8988T (cell line): ENCODE results near the gene PCIF1.
"Not testable (repeated sequence)": the region's sequence is repeated elsewhere in the genome, so short reads cannot be mapped to it uniquely, and the experiment has no call there.

Source experiments
- DNase-seq: peaks from one replicate; pipeline ENCODE4 v3.0.0; 2011

Gene PCIF1

DNA sequence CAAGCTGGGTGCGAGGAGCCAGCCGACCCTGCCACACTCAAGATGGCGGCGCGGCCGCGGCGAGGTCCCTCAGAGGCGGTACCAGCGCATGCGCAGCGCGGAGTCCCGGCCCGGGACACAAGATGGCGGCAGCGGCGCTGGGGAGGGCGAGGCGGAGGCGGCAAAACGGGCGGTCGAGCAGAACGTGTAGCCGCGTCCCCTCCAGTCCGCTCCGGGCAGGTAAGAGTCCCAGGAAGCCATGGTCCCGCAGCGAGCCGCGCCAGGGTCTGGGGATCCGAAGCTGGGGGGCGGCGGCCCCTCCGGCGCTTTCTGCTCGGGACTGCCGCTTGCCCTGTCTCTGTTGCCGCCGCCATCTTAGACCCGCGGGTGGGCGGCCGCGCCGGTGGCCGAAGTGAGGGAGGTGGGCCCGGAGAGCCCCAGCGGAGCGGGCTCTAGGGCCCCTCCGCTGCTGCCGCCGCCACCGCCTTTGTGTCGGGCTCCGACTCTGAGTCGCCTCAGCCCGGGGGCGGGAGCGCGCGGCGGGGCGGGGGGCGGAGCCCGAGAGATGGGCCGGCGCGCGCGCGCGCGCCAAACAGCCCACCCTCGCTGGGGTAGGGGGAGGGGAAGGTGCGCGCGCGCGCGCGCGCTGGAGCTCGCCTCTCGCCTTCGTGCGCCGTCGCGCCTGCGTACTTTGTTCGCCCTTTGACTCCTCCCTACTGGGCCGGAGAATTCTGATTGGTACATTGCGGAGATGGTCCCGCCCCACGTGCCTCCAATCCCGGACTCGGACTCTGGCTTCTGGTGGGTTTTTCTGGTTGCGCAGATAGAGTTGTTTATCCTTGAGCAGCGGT is at the start of gene PCIF1:
Gene PCIF1 (plus strand): TSS at position 98 of the 830 bp plus-strand sequence. CDS start 4,317 bp downstream, outside the sequence.
- DNase-seq, result peak; percentile 99

DNA sequence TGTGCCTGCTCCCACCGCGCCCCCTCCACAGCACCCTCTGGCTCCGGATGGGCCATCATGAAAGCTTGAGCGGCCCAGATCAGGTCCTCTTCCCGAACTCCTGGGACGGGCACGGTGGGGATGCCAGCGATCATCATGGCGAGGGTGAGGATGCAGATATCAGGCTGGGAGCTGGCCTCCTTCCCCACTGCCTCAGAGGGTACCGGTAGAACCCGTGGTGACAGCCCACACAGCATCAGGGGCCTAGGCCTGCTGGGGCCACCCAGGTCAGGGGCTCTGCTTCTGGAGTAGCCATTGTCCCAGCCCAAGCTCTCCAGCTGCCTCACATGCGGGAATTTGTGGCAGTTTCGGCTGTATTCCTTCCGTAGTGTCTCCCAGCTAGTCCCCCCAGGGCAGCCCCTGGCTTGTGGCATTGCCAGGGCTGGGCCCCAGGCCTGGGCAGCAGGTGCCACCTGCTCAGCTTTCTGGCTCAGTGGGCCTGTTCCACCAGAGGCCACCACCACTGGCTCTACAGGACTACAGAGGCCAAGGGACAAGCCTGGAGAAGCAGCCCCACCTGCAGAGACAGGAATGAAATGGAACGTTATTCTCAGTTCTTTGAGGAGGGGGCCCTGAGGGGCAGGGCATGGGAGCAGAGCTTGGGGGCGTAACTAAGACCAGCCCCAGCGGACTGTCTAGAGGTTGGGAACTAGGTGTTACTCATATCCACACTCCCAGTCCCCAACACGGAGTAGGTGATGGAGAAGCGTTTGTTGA is 47.7 kb upstream of the PCIF1 start:
- no peak for DNase-seq

DNA sequence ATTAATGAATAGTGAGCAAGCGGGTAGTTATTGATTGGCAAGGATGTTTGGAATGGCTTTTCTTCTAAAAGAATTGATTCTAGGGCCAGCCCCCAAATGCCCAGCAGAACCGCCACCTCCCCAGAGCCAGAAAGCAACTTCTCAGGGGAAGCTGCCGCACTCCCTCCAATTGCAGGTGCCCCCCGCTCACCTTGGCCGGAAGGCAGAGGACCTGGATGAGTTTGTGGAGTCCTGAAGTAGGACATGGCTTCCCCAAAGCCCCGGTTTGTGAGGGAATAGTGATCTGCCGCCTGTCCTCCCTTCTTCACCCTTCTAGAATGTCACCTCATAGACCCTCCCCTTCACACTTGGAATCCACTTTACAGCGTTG is 47.2 kb upstream of the PCIF1 start, which contains the start of gene SPATA25:
Gene SPATA25 (minus strand): TSS at position 277 of the 370 bp plus-strand sequence. CDS start 32 bp downstream, at position 245.
- DNase-seq, result no peak

DNA sequence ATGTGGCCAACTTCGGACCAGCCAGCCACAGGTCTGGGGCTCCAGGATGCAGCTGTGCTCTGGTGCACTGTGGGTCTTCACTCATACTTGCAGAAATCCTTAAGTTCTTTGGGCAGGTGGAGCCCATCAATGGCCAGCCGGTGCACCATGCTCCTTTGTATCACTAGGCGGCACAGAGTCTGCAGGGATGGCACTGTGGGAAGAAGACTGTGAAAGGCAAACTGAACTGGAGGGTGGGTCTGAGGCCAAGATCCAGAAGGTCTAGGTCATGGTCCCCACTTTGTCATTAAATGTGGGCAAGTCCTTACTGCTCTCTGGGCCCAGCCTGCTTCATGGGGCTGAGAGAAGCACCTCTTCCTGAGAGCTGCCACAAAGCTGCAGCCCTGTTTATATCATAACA is 45.8 kb upstream of the PCIF1 start:
- DNase-seq, result no peak

DNA sequence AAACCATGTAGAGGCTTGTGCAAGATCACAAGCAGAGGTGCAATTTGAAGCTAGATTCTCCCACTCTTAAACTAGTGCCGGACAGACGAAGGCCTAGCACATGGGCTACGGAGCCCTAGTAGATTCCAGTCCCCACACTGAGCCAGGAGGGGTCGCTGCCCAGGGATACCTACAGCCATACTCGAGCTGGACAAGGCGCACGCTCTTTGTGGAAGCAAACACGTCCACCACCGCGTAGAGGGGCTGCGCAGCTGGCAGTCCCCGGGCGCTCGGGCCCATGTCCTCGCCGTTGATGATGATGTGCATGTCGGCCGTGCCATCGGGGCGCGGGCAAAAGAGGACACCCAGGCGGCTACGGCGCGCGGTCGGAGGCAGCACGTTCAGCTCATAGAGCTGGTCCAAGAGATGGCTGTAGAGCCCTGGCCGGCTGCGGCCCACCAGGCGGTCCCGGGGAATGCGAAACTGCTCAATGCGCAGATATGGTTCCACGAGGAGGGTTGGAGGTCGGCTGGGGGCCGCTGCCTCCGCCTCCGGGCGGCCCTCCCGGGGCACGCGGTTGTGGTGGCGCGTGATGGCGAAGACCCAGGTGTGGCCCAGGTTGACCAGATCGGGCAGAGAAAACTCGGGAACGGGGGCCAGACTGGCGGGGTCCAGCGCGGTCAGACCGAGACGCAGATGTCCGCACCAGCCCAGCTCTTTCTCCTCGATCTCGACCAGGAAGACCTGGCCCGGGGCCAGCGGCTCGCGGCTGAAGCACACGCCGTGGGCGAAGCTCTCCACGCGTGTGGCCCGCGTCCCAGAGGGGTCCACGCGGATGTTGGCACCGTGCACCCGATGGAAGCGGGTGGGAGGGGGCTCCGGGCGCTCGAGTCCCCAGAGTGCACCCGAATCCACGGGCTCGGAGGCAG is 44.2 kb upstream of the PCIF1 start:
- no peak for DNase-seq

DNA sequence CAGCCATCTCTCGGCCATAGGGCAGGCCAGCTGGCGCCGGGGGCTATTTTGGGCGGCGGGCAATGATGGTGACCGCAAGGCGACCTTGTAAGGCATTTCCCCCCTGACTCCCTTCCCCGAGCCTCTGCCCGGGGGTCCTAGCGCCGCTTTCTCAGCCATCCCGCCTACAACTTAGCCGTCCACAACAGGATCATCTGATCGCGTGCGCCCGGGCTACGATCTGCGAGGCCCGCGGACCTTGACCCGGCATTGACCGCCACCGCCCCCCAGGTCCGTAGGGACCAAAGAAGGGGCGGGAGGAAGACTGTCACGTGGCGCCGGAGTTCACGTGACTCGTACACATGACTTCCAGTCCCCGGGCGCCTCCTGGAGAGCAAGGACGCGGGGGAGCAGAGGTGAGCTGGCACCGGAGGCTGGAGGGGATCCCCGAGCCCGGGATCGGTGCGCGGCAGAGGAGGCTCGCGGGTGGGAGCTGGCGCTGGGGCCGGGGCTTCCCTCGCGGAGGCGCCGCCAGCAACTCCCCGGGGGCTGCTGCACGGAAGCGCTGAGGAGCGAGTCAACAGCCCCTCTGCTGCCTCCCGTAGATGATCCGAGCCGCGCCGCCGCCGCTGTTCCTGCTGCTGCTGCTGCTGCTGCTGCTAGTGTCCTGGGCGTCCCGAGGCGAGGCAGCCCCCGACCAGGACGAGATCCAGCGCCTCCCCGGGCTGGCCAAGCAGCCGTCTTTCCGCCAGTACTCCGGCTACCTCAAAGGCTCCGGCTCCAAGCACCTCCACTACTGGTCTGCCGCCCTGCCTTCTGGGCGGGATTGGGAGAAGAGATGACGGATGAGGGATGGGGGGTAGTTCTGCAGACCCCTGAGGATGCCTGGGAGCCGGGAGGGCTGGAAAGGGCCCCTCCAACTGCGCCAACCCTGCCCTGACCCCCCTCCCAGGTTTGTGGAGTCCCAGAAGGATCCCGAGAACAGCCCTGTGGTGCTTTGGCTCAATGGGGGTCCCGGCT is 43.2 kb upstream of the PCIF1 start, which contains the start of the genes CTSA and NEURL2:
Gene CTSA (plus strand): TSS at position 351 of the 999 bp plus-strand sequence. CDS start 234 bp downstream, at position 585.
Gene NEURL2 (minus strand): TSS at position 224 of the 999 bp plus-strand sequence. CDS start 217 bp downstream, at position 7.
- DNase-seq, result peak; percentile 99

DNA sequence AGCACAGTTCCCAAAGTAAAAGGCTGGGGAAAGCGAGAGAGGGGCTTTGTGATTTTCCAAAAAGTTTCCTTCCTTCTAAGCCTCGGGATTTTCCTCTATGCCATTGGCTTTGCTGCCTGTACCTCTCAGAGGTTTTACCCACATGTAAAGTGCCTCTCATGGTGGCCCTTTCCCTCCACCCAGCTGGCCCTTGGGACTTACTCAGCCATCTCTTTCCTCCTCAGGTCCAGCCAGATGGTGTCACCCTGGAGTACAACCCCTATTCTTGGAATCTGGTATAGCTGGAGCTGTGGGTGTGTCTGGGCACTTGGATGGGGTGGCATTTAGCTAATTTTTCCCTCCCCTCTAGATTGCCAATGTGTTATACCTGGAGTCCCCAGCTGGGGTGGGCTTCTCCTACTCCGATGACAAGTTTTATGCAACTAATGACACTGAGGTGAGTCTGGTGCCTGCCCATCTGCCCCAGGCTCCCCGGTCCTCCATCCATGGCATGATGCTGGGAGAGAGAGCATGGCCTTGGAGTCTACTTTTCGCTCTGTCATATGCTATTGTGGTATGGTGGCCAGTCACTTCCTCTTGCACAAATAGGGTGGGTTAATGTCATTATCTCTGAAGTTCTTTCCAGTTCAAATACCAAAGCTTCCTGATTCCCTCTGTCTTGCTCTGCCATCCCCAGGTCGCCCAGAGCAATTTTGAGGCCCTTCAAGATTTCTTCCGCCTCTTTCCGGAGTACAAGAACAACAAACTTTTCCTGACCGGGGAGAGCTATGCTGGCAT is 42.2 kb upstream of the PCIF1 start:
- DNase-seq, result peak; percentile 73

DNA sequence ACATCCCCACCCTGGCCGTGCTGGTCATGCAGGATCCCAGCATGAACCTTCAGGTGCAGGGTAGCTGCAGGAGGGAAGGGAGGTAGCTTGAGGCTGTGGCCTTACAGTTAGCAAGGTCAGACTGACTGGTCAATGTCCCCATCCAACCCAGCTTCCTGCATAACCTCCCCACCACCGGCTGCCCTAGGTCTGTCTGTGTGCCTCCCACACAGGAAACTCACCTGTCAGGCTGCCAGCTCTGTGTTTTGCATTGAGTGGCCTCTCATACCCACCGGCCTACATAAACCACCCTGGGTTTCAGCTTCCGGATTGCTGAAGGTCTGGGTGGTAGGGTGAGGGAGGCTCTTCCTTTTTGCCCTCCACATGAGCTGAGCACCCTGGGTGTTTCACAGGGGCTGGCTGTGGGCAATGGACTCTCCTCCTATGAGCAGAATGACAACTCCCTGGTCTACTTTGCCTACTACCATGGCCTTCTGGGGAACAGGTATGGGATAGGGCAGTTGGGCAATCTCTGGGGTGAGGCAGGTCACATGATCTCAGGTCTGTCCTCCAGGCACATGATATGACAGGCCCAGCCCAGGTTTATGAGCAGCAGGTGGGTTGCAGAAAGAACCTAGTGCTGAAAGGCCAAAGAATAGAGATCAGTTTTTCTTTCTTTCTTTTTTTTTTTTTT is 41.5 kb upstream of the PCIF1 start:
- DNase-seq, result no peak

DNA sequence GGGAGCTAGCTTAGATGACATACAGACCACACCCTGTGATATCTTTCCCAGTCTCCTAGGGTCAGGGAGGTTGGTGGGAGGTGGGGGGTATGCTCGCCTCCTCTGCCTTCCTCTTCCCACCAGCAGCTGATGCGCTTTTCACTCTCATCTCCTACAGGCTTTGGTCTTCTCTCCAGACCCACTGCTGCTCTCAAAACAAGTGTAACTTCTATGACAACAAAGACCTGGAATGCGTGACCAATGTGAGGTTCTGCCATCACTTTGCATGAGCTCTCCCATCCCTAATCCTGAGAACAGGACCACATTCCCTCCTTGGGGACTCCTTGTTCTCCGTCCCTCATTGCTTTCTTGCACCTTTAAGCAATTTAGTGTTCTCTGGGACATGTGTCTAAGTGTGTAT is 40.7 kb upstream of the PCIF1 start:
- DNase-seq, result no peak

DNA sequence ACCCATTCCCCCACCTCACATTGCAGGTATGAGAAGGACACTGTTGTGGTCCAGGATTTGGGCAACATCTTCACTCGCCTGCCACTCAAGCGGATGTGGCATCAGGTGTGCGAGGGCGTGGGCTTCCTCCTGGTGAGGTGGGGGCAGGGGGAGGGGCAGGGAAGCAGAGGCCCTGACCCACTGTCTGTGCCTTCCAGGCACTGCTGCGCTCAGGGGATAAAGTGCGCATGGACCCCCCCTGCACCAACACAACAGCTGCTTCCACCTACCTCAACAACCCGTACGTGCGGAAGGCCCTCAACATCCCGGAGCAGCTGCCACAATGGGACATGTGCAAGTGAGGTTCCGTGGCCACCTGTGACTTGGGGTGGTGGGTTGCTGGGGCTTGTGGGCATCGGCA is 39.7 kb upstream of the PCIF1 start:
- no peak for DNase-seq

DNA sequence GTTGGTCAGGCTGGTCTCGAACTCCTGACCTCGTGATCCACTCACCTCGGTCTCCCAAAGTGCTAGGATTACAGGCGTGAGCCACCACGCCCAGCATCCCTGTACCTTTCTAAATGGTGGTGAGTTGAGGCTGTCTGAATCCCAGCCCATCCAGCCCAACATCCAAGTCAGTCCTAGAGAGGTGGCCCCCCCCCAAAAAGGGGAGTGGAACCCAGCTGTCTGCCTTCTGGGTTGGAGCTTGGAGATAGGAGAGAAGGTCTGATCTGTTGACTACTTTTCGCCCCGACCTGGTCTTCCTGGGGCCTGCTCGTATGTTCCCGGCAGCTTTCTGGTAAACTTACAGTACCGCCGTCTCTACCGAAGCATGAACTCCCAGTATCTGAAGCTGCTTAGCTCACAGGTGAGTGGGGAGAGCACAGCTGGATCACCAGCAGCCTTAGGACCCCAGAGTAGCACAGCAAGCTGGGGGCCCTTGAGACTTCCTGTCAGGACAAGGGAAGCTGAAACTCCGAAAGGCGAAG is 37.8 kb upstream of the PCIF1 start:
- no peak for DNase-seq

DNA sequence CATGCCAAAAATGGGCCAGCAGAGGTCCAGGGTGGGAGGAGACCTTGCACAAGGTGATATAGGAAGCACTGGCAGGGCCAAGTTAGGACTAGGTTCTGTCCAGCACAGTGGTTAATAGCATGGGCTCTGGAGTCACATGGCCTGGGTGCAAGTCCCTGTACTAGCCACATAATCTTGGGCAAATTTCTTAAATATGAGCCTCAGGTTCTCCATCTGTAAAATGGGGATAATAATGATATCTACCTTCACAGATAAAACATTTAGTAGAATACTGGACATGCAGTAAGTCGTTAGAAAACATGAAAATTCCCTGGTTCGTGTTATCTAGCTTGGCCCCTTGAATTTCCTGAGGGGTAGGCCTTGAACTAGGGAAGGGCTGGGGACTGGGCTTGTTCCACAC is 37.2 kb upstream of the PCIF1 start:
- no peak for DNase-seq

DNA sequence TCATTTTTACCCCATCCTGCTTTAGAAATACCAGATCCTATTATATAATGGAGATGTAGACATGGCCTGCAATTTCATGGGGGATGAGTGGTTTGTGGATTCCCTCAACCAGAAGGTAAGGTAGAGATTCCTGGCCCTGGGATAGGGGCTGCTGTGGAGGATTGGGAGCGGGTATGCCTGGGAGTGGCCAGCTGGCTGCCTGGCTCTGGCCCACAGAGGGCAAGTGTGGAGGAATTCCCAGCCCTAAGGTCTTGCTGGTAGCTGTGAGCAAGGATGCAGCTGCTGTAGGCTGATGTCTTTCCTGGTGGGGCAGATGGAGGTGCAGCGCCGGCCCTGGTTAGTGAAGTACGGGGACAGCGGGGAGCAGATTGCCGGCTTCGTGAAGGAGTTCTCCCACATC is 36.8 kb upstream of the PCIF1 start:
- no peak for DNase-seq

DNA sequence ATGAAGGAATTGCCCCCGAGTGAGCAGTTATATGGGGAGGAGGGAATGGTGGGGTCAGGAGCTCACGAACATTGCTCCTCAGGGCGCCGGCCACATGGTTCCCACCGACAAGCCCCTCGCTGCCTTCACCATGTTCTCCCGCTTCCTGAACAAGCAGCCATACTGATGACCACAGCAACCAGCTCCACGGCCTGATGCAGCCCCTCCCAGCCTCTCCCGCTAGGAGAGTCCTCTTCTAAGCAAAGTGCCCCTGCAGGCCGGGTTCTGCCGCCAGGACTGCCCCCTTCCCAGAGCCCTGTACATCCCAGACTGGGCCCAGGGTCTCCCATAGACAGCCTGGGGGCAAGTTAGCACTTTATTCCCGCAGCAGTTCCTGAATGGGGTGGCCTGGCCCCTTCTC is 36.2 kb upstream of the PCIF1 start:
- DNase-seq, result no peak

DNA sequence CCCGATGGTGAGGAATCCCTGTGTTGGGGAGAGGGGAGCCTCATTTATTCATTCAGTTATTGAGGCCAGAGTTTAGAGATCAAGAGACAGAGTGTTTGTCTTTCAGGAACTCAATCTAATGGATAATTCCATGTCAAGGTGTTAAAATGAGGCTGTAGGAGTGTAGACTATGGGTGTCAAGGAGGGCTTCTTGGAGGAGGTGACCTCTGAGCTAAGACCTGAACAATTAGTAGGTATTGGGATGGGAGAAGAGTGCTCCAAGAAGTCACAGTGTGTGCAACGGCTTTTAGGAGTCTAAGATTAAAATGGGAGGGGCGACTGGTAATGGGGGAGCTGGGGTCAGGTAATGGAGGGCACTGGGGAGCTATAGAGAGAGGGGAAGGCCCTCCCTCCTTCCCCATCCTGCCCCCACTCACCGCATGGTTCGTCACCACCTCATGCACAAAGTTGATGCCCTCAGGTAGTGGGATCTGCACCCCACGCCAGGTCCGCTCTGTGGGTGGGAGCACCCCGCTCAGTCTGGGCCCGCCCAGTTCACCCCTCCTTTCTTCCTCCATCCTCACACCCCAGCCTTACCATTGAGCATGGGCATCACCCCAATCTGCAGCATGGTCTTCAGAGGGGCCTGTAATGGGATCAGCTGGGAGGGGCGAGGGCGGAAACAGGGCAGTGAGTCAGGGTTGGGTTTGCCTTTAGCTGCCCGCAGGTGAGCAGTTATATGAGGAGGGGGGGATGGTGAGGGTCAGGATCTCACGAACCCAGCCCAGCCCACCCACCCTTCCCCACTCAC is 35.2 kb upstream of the PCIF1 start:
- DNase-seq, result no peak

DNA sequence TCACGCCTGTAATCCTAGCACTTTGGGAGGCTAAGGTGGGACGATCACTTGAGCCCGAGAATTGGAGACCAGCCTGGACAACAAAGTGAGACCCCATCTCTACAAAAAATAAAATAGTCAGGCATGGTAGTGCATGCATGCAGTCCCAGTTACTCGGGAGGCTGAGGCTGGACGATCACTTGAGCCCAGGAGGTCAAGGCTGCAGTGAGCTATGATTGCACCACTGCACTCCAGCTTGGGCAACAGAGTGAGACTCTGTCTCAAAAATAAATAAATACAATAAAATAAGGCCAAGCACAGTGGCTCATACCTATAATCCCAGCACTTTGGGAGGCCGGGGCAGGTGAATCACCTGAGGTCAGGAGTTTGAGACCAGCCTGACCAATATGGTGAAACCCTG is 33.2 kb upstream of the PCIF1 start:
- not testable (repeated sequence) for DNase-seq

DNA sequence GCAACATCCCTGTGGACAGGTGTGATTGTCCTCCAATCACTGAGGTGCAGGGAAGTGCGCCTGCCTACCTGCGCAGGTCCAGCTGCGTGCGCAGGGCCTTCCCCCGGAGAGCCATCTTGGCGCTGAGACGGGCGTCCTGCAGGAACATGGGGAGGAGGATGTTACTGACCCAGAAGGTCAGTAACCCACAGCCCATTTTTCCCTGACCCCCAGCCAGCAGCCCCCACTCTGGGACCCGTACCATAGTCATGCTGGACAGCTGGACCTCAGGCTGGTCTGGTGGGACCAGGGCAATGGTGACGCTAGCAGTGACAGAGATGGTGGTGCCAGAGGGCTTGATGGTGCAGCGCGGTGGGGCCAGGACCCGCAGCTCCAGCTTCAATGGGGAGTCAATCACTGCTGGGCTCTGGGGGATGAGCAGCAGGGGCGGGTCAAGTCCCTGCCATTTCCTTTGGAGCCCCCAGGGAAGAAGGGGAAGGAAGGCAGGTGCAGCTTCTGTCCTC is 32.2 kb upstream of the PCIF1 start:
- no peak for DNase-seq

DNA sequence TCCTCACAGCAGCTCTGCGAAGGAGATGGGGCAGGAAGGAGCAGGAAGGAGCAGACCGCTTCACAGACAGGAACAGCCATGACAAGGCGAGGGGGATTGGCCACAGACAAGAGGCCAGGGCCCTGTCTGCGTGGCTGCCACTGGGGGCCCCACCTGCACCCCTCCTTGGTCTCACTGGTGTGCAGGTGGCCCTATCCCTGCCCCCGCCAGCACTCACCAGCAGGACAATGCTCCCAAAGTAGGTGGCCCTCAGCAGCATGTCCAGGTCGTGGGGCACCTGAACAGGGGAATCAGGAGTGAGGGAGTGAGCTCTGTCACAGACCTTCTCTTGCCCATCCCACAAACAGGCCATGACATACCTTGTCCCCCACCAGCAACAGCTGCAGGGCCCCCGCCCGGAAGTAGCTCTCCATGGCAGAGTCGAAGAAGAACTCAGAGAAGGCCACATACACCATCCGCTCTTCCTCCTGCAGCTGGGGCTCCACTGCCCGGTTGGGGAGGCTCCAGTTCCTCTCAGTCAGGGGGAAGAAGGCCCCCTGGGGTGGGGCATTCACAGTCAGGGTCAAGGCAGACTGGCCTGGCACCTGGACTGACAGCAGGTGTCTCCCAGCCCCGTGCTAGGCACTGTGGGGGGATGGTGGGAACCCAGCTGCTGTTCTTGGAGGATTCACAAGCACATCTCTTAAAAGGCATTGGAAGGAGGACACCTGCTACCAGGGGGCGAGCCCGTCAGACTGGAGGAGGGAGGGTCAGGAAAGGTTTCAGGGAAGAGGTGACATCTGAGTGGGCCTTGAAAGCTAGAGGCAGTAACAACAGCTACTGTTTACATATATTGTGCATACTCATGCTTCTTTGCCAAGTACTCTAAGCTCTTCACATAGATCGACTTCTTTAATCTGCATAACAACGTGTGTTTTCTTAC is 29.6 kb upstream of the PCIF1 start:
- DNase-seq, result no peak
